GM21786 (cell line): Measurements from ENCODE around the gene THSD4.

Experiments
- ATAC-seq: cut with Tn5 transposase; IDR thresholded peaks from one replicate; pipeline ENCODE4 v1.9.1; 2021; ENCODE audit not compliant: unreplicated experiment

Gene THSD4

GRCh38 chr15:71730277-71731144 lies 615.2 kb downstream of the THSD4 start:
- ATAC-seq = peak; percentile 56

DNA sequence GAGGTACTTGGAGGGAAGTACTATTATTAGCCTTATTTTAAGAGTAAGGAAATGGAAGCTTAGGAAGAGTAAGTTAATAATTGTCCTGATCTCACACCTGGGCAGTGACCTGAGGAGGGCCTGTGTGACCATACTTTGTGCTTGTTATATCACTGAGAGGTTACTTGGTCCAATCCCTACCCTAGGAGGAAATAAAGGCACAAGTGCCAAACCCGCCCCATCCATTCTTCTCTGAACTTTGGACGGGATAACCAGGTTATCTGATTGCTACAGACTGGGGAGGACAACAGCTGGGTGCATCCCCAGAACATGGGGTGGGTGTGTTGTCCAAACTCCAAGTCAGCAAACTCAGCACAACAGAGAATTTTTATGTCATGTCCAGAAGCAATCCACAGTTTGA lies 617.4 kb downstream of the THSD4 start:
- no peak for ATAC-seq

GRCh38 chr15:71733122-71733521 lies 617.9 kb downstream of the THSD4 start:
- ATAC-seq = no peak

DNA sequence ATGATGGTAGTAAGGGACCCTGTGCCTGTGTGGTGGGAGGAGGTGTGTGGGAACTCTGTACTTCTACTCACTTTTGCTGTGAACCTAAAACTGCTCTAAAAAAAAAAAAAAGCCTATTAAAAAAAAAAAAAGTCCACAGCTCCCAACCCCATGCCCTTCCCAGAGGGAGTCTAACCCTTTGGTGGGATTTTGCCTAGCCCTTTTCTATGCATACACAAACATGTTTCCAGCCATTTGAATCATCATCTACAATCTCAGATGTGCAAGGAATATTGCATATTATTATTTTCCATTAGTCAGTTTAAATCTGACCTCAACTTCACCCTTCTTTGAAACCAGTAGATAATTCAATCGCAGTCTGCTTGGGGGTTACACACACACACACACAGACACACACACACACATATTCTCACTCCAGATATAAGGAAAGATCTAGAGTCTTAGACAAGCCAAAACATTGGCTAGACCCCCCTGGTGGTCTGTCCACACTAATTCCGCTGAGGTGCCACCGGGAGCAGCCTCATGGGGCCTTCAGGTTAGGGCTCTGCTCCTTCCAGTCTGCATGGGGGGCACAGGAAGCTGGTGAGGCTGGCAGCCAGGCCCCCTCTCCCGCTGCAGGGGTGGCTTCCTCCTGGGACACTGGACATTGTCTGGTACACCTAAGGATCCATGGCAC lies 619.6 kb downstream of the THSD4 start:
- ATAC-seq = no peak

DNA sequence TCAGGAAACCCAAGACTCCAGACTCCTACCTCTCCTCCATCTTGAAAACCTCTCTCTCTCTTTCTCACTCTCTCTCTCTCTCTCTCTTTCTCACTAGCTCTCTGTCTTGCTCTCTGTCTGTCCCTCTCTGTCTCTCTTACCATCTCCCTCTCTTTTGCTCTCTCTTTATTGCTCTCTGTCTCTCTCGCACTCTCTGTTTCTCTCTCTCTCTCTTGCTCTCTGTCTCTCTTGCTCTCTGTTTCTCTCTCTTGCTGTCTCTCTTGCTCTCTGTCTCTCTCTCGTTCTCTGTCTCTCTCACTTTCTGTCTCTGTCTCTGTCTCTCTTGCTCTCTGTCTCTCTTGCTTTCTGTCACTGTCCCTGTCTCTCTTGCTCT lies 620.1 kb downstream of the THSD4 start:
- ATAC-seq = no peak

DNA sequence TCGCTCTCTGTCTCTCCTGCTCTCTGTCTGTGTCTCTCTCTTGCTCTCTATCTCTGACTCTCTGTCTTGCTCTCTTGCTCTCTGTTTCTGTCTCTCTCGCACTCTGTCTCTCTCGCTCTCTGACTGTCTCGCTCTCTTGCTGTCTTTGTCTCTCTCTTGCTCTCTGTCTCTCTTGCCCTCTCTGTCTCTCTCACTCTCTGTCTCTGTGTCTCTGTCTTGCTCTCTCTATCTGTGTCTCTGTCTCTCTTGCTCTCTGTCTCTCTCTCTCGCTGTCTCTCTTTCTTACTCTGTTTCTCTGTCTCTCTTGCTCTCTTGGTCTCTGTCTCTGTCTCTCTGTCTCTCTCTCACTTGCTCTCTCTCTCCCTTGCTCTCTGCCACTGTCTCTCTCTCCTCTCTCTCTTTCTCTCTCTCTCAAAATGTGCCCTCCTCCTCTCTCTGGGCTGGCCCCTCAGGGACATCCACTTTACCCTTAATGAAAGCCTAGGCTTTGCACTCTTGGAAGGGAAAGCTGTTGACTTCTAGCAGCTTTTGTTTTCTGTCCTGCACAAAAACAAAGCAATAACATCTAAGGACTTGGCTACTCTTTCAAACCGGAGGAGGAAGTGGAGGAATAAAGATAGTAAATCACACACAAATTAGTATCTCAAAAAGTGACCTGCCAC lies 621.1 kb downstream of the THSD4 start:
- ATAC-seq = no peak

DNA sequence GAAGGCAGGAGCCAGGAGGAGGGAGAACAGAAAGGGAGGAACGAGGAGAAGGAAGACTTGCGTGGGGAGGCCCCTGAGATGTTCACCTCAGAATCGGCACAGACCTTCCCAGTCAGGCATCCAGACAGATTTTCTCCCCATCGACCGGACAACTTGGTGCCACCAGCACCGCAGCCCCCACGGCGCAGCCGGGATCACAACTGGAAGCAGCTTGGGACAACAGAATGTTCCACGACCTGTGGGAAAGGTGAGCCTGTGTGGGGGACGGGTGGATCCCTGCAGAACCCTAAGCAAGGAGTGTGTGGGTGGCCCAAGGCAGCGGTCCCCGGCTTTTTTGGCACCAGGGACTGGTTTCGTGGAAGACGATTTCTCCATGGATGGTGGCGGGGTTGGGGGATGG lies 622.5 kb downstream of the THSD4 start:
- ATAC-seq = no peak

- ATAC-seq = no peak
Observed at GRCh38 chr15:71739355-71739754, 624.1 kb downstream of the THSD4 start.

DNA sequence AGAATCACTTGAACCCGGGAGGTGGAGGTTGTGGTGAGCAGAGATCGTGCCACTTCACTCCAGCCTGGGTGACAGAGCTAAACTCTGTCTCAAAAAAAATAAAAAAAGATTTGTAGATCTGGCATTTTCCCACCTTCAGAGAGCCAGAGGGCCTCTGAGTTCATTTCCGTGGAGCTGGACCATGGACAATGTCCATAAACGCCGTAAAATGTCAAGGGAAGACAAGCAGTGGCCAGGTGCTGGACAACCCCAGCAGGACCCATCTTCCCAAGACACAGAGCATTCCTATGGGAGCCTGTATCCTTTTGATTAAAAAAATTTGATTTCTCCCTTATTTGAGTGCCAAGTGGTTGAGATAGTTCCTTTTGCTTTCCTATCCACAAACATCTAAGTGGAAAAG lies 627.7 kb downstream of the THSD4 start:
- no peak for ATAC-seq

- no peak for ATAC-seq
Observed at GRCh38 chr15:71743861-71744382, 628.7 kb downstream of the THSD4 start.

DNA sequence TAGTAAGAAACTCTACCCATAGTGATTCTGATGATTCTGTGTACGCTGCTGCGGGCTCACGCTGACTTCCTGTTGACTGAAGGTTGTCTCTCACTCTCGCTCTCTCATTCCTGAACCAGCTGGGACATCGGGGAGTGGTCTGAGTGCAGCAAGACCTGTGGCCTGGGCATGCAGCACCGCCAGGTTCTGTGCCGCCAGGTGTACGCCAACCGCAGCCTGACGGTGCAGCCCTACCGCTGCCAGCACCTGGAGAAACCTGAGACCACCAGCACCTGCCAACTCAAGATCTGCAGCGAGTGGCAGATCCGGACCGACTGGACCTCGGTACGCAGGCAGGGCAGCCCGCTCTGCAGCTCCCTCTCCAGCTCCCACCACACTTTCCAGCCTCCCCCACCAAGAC lies 631.4 kb downstream of the THSD4 start:
- ATAC-seq = no peak

- ATAC-seq = no peak
Observed at GRCh38 chr15:71747128-71748083, 632.1 kb downstream of the THSD4 start.

DNA sequence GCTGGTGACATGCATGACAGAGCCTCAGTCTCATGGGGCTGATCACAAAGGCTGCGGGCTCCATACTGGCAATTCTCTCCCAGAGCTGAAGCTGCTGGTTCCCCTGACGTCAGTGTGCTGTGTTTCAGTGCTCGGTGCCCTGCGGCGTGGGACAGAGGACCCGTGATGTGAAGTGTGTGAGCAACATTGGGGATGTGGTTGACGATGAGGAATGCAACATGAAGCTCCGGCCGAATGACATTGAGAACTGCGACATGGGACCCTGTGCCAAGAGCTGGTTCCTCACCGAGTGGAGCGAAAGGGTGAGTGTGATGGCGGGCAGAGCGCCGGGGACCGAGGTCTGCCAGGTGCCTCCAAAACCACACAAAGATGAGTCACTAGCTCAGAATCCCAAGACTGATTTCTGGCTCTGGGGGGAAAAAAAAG lies 633.0 kb downstream of the THSD4 start:
- no peak for ATAC-seq

GRCh38 chr15:71749500-71749899 lies 634.2 kb downstream of the THSD4 start:
- no peak for ATAC-seq

- no peak for ATAC-seq
Observed at GRCh38 chr15:71752128-71752527, 636.9 kb downstream of the THSD4 start.

DNA sequence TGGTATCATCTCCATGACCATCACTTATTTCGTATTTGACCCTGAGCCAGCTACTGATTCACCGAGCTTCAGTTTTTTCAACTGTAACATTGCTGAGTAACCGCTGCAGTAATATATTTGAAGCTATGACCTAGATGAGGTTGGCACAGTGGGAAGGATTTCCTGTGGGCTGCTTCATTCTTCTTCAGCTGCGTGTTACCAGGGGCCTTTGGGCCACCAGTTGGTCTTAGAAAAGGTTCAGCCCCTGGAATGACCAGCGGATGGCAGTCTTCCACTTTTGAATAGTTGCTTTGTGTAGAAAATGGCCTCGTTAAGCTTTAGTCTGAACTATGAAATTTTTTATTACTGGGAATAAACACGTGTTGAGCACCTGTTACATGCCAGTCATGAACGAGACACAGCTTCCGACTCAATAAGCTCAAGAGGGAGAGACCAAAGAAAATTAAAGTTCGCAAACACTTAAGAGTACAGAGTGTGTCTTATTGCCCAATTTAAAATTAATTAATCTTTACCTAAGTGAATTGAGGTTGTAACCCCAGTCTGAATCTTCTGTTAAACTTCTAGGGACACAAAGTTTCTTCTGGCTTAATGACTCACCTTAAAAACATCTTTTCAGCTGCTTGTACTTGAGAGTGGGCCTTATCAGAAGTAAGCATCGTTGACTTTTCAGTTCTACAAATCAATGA lies 637.5 kb downstream of the THSD4 start:
- ATAC-seq = no peak

DNA sequence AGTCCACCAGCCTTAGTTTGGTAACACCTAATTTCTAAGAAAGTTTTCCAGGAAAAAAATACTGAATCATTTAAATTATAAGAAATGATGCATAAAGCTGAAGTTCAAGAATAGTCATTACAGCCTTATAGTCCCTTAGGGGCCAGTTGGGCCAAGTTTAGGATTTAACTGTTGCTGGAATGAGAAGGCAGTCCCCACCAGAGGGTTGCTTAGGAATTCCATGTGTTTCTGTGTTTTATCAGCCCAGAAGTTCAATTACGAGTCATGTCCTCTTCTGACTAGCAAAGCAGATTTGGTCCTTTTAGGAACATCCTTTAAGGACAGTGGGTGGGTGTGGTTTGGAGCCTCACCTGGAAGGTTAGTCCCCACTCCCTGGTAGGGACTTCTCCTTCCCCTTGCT lies 638.1 kb downstream of the THSD4 start:
- ATAC-seq = no peak

GRCh38 chr15:71754660-71755059 lies 639.4 kb downstream of the THSD4 start:
- ATAC-seq = no peak

- no peak for ATAC-seq
Observed at GRCh38 chr15:71755092-71755970, 640.1 kb downstream of the THSD4 start.
